Neural progenitor cell (in vitro differentiated cells): ENCODE data around the gene SIL1. TPM values are rescaled to one million over a fixed set of nuclear protein-coding genes. Genes with fewer than 3 reads are reported as not detected.

Experiments used
- DNase-seq: peaks from one replicate; pipeline ENCODE4 v3.0.0-alpha.2; 2016; ENCODE audit warnings: low spot score
- H2AFZ ChIP-seq: fragments of 200-600 bp; sonication (generic); replicated peaks from 2 replicates; pipeline ENCODE4 v1.6.1; 2016; ENCODE audit warnings: antibody characterized with exemption
- H3F3A ChIP-seq: fragments of 200-600 bp; sonication (generic); 2 replicates; pipeline ENCODE4 v1.6.1; 2016; ENCODE audit warnings: antibody characterized with exemption, low read depth
- H3K27ac ChIP-seq: fragments of 200-600 bp; sonication (generic); 2 replicates; pipeline ENCODE4 v1.5.1; 2016; ENCODE audit warnings: mild to moderate bottlenecking
- H3K27me3 ChIP-seq: fragments of 200-600 bp; sonication (generic); 2 replicates; pipeline ENCODE4 v1.6.1; 2016; ENCODE audit warnings: mild to moderate bottlenecking, moderate library complexity
- H3K36me3 ChIP-seq: fragments of 200-600 bp; sonication (generic); 2 replicates; pipeline ENCODE4 v1.5.1; 2016
- H3K4me1 ChIP-seq: fragments of 200-600 bp; sonication (generic); 2 replicates; pipeline ENCODE4 v1.6.1; 2016; ENCODE audit warnings: mixed run types
- H3K4me2 ChIP-seq: fragments of 200-600 bp; sonication (generic); 2 replicates; pipeline ENCODE4 v1.6.1; 2016
- H3K4me3 ChIP-seq: fragments of 200-600 bp; sonication (generic); 2 replicates; pipeline ENCODE4 v1.5.1; 2016
- H3K79me2 ChIP-seq: fragments of 200-600 bp; sonication (generic); 2 replicates; pipeline ENCODE4 v1.6.1; 2016; ENCODE audit warnings: low read depth
- H3K9ac ChIP-seq: fragments of 200-600 bp; sonication (generic); 2 replicates; pipeline ENCODE4 v1.6.1; 2016
- H3K9me3 ChIP-seq: fragments of 200-600 bp; sonication (generic); 2 replicates; pipeline ENCODE4 v1.5.1; 2016; ENCODE audit warnings: low read depth
- H4K20me1 ChIP-seq: fragments of 200-600 bp; sonication (generic); 2 replicates; pipeline ENCODE4 v1.6.1; 2016; ENCODE audit warnings: low read depth
- H3K27ac Mint-ChIP-seq: 3 replicates; pipeline ENCODE4 v1.8.0; 2021; ENCODE audit warnings: mixed read lengths
- H3K27me3 Mint-ChIP-seq: 2 replicates; pipeline ENCODE4 v1.8.0; 2022; ENCODE audit warnings: low read depth, mild to moderate bottlenecking, inconsistent platforms, moderate library complexity, mixed read lengths; ENCODE audit not compliant: insufficient read depth
- H3K36me3 Mint-ChIP-seq: 3 replicates; pipeline ENCODE4 v1.8.0; 2021; ENCODE audit warnings: mixed read lengths
- H3K4me1 Mint-ChIP-seq: 3 replicates; pipeline ENCODE4 v1.8.0; 2021; ENCODE audit warnings: mixed read lengths
- H3K4me3 Mint-ChIP-seq: 3 replicates; pipeline ENCODE4 v1.8.0; 2021; ENCODE audit warnings: mild to moderate bottlenecking, moderate library complexity, mixed read lengths
- H3K9me3 Mint-ChIP-seq: 3 replicates; pipeline ENCODE4 v1.8.0; 2020; ENCODE audit warnings: mixed read lengths
- CTCF ChIP-seq: fragments of 200-600 bp; sonication (generic); IDR thresholded peaks from 2 replicates; pipeline ENCODE4 v1.5.1; 2017; ENCODE audit warnings: antibody characterized with exemption, mild to moderate bottlenecking
- EZH2 ChIP-seq: fragments of 200-600 bp; sonication (generic); IDR thresholded peaks from 2 replicates; pipeline ENCODE4 v1.6.1; 2017; ENCODE audit warnings: antibody characterized with exemption, mild to moderate bottlenecking, moderate library complexity
- EZH2phosphoT487 ChIP-seq: fragments of 200-600 bp; sonication (generic); IDR thresholded peaks from 2 replicates; pipeline ENCODE4 v1.6.1; 2017; ENCODE audit warnings: antibody characterized with exemption
- total RNA-seq: library from RNA; depleted of rRNA; stranded (reverse); fragments of >200 nt; gene quantifications from 2 replicates; pipeline ENCODE4 v1.2.3, GENCODE V29; 2015; ENCODE audit warnings: low replicate concordance

Gene SIL1
- total RNA-seq, 1 donor from 2014 or later = 5.5 TPM

DNA sequence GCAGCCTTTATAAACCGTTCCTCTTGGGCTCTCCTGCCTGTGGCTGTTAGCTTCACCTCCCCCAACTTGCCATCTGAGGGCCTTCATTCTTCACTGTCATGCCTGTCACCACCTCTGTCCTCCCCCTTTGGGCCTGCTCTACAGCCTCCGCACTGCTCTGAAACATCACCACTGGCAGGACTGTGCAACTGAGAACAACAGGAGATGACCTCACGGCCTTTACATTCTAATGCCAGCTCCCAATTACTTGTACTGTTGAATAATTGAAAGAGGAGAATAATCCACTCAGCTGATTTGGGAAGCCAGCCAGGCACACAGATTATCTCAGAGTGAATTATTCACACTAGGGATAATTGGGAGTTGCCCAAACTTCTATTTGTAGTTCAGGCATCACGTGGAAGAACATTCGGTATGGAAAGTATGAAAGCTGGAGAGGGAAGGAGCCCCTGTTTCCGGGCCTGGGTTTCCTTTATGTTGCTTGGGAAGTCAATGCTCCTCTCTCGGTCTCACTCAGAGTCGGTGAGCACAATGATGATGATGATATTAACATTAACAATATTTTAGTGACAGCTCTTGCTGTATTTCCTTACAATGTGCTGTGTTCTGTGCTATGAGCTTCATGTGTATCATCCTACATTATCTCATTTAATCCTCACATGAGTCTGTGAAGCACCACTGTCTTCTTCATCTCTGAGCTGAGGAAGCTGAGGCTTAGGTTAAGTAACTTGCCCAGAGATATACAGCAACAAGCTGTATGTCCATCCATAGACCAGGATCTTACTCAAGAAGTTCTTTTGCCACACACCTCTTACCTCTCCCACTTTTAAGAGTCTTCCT lies 223.7 kb downstream of the SIL1 start:
- Mint-ChIP-seq H3K4me1 (peaks cover 44% of the 10 kb centered on the region), H3K27me3 (peaks cover under 1% of the 10 kb centered on the region), H3K27ac (peak overlapping the region; percentile 95), H3K36me3 (peaks cover 2% of the 10 kb centered on the region), H3K9me3 (no peaks in the 10 kb centered on the region), H3K4me3 (no peak overlapping the region)
- Histone ChIP-seq H3K27ac (no peak overlapping the region), H2AFZ (no peak overlapping the region), H3F3A (no peaks in the 10 kb centered on the region), H3K4me1 (peaks cover 28% of the 10 kb centered on the region), H3K36me3 (no peaks in the 10 kb centered on the region), H3K27me3 (no peaks in the 10 kb centered on the region), H3K9ac (no peak overlapping the region), H3K9me3 (no peaks in the 10 kb centered on the region), H4K20me1 (no peaks in the 10 kb centered on the region), H3K4me2 (no peak overlapping the region), H3K4me3 (no peak overlapping the region), H3K79me2 (no peaks in the 10 kb centered on the region)
- DNase-seq = peak; percentile 34
- TF ChIP-seq CTCF (no peak), EZH2 (no peak), EZH2phosphoT487 (no peak)

DNA sequence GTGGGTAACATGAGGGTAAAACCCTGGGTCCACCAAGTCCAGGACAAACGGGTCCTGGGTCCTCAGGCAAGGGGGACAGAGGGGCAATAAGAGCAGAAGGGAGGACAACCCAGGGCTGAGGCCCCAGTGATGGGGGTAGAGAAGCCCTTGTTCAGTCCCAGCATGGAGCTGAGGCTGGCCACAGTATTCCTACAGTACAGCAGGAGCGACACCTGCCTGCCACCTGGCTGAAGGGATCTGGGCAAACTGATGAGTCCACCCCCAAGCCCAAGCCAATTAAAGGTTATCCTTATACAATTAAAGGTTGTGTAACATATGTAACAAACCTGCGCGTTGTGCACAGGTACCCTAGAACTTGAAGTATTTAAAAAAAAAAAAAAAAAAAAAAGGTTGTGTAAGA lies 225.3 kb downstream of the SIL1 start:
- H3K9me3 Mint-ChIP-seq = no peaks in the 10 kb centered on the region
- peaks cover 58% of the 10 kb centered on the region for H3K4me1 Mint-ChIP-seq
- Histone ChIP-seq H3K79me2 (no peaks in the 10 kb centered on the region), H3K9ac (no peak overlapping the region), H3K9me3 (no peaks in the 10 kb centered on the region), H3F3A (no peaks in the 10 kb centered on the region), H3K4me3 (no peak overlapping the region), H3K4me2 (no peak overlapping the region), H3K27ac (no peak overlapping the region), H3K27me3 (no peaks in the 10 kb centered on the region), H3K4me1 (peaks cover 38% of the 10 kb centered on the region), H3K36me3 (no peaks in the 10 kb centered on the region), H4K20me1 (no peaks in the 10 kb centered on the region), H2AFZ (no peak overlapping the region)
- H3K4me3 Mint-ChIP-seq = no peak overlapping the region
- H3K36me3 Mint-ChIP-seq = peaks cover 2% of the 10 kb centered on the region
- TF ChIP-seq CTCF (peak; percentile 38), EZH2phosphoT487 (no peak)
- peak; percentile 28 for DNase-seq
- peaks cover 6% of the 10 kb centered on the region for H3K27me3 Mint-ChIP-seq
- no peak overlapping the region for H3K27ac Mint-ChIP-seq

- no peaks in the 10 kb centered on the region for H3K9me3 Mint-ChIP-seq
- no peaks in the 10 kb centered on the region for H3K79me2 ChIP-seq
- no peak overlapping the region for H3K27ac ChIP-seq
- no peaks in the 10 kb centered on the region for H3K36me3 ChIP-seq
- H4K20me1 ChIP-seq = no peaks in the 10 kb centered on the region
- peaks cover 2% of the 10 kb centered on the region for H3K36me3 Mint-ChIP-seq
- H3K4me2 ChIP-seq = no peak overlapping the region
- no peak overlapping the region for H3K9ac ChIP-seq
- DNase-seq = no peak
- peaks cover 38% of the 10 kb centered on the region for H3K4me1 ChIP-seq
- no peaks in the 10 kb centered on the region for H3K27me3 ChIP-seq
- peaks cover 6% of the 10 kb centered on the region for H3K27me3 Mint-ChIP-seq
- H2AFZ ChIP-seq = no peak overlapping the region
- no peaks in the 10 kb centered on the region for H3K9me3 ChIP-seq
- H3K4me3 ChIP-seq = no peak overlapping the region
- no peak for TF ChIP-seq EZH2
- TF ChIP-seq EZH2phosphoT487 = no peak
- TF ChIP-seq CTCF = no peak
- H3F3A ChIP-seq = no peaks in the 10 kb centered on the region
- no peak overlapping the region for H3K4me3 Mint-ChIP-seq
- H3K27ac Mint-ChIP-seq = no peak overlapping the region
- H3K4me1 Mint-ChIP-seq = peaks cover 64% of the 10 kb centered on the region
Measured at GRCh38 chr5:138972230-138972629, 225.9 kb downstream of the SIL1 start.
